Epithelial cell of proximal tubule (primary cell): Measurements from ENCODE around the gene CDC25B. TPM values are rescaled to one million over a fixed set of nuclear protein-coding genes. Genes with fewer than 3 reads are reported as not detected.

Experiments
- DNase-seq: peaks from one replicate; pipeline ENCODE4 v3.0.0-alpha.2; 2011; ENCODE audit warnings: low read depth
- H3K4me3 ChIP-seq: 2 replicates; pipeline ENCODE4 v1.5.1; 2011; ENCODE audit warnings: low read depth, mild to moderate bottlenecking, low read length
- CTCF ChIP-seq: conservative IDR thresholded peaks from 2 replicates; pipeline ENCODE4 v1.5.1; 2012; ENCODE audit warnings: low read depth, mild to moderate bottlenecking, low read length
- total RNA-seq: library from RNA; depleted of rRNA; stranded (reverse); fragments of >200 nt; gene quantifications from 2 replicates; pipeline ENCODE4 v1.2.3, GENCODE V29; 2015

CDC25B gene
- total RNA-seq, 1 donor from 2014 or later: 46.6 TPM

- H3K4me3 ChIP-seq: no peak overlapping the region
- no peak for DNase-seq
- TF ChIP-seq CTCF: no peak
Observed at GRCh38 chr20:3800256-3800877, 4.3 kb downstream of the CDC25B start.

GRCh38 chr20:3800878-3801260 lies 4.8 kb downstream of the CDC25B start:
- no peak for TF ChIP-seq CTCF
- DNase-seq: no peak
- H3K4me3 ChIP-seq: no peak overlapping the region

GRCh38 chr20:3801299-3801698 lies 5.2 kb downstream of the CDC25B start:
- no peak overlapping the region for H3K4me3 ChIP-seq
- TF ChIP-seq CTCF: no peak
- no peak for DNase-seq

- no peak for TF ChIP-seq CTCF
- H3K4me3 ChIP-seq: no peak overlapping the region
- DNase-seq: no peak
Observed at GRCh38 chr20:3801846-3802245, 5.7 kb downstream of the CDC25B start.

- TF ChIP-seq CTCF: no peak
- DNase-seq: no peak
- no peak overlapping the region for H3K4me3 ChIP-seq
Observed at GRCh38 chr20:3802524-3803239, 6.6 kb downstream of the CDC25B start.

- H3K4me3 ChIP-seq: no peak overlapping the region
- TF ChIP-seq CTCF: no peak
- no peak for DNase-seq
Observed at GRCh38 chr20:3803289-3803688, 7.2 kb downstream of the CDC25B start.

- no peak overlapping the region for H3K4me3 ChIP-seq
- no peak for DNase-seq
- no peak for TF ChIP-seq CTCF
Observed at GRCh38 chr20:3803854-3804253, 7.7 kb downstream of the CDC25B start.
